Measurements from ENCODE around the gene ANKRD36C. TPM values are rescaled to one million over a fixed set of nuclear protein-coding genes. Genes with fewer than 3 reads are reported as not detected.
"Not testable (repeated sequence)": the region's sequence is repeated elsewhere in the genome, so short reads cannot be mapped to it uniquely, and the experiment has no call there.

Gene ANKRD36C
- total RNA-seq, 2 donors from 2014 or later = 18.9 to 137 TPM

DNA sequence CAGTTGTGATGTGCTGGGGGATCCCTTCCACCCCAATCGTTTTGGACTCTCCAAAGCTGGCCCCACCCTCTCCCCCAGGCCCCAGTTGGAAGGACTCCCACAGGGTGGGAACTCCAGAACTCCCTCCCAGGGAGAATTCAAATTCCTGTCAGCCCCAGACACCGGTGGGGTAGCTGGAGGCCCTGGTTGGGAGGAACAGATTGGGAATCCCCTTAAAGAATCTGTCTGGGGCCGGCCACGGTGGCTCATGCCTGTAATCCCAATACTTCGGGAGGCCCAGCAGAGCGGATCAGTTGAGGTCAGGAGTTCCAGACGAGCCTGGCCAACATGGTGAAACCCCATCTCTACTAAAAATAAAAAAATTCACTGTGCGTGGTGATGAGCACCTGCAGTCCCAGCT is 155.5 kb downstream of the ANKRD36C start:
- Histone ChIP-seq H3K36me3 (no peaks in the 10 kb centered on the region), H3K4me1 (replicated peaks) (no peaks in the 10 kb centered on the region), H3K27ac (no peak overlapping the region), H3K4me3 (no peak overlapping the region), H3K27me3 (replicated peaks; ENCODE audit: insufficient read depth) (no peaks in the 10 kb centered on the region), H3K9me3 (no peaks in the 10 kb centered on the region)
- no peak for DNase-seq (ENCODE audit: low spot score)
- WGBS = 95% methylated on average over 8 of the region's 8 CpGs
- TF ChIP-seq, protein P1, sequence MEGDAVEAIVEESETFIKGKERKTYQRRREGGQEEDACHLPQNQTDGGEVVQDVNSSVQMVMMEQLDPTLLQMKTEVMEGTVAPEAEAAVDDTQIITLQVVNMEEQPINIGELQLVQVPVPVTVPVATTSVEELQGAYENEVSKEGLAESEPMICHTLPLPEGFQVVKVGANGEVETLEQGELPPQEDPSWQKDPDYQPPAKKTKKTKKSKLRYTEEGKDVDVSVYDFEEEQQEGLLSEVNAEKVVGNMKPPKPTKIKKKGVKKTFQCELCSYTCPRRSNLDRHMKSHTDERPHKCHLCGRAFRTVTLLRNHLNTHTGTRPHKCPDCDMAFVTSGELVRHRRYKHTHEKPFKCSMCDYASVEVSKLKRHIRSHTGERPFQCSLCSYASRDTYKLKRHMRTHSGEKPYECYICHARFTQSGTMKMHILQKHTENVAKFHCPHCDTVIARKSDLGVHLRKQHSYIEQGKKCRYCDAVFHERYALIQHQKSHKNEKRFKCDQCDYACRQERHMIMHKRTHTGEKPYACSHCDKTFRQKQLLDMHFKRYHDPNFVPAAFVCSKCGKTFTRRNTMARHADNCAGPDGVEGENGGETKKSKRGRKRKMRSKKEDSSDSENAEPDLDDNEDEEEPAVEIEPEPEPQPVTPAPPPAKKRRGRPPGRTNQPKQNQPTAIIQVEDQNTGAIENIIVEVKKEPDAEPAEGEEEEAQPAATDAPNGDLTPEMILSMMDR (IDR thresholded peaks at IDR 0.05) = no peak
- TF ChIP-seq POLR2AphosphoS5 (IDR thresholded peaks at IDR 0.05) (no peak), POLR2A (IDR thresholded peaks at IDR 0.05) (no peak)
- intact Hi-C loops (cut with DNase I) = no loop called here

DNA sequence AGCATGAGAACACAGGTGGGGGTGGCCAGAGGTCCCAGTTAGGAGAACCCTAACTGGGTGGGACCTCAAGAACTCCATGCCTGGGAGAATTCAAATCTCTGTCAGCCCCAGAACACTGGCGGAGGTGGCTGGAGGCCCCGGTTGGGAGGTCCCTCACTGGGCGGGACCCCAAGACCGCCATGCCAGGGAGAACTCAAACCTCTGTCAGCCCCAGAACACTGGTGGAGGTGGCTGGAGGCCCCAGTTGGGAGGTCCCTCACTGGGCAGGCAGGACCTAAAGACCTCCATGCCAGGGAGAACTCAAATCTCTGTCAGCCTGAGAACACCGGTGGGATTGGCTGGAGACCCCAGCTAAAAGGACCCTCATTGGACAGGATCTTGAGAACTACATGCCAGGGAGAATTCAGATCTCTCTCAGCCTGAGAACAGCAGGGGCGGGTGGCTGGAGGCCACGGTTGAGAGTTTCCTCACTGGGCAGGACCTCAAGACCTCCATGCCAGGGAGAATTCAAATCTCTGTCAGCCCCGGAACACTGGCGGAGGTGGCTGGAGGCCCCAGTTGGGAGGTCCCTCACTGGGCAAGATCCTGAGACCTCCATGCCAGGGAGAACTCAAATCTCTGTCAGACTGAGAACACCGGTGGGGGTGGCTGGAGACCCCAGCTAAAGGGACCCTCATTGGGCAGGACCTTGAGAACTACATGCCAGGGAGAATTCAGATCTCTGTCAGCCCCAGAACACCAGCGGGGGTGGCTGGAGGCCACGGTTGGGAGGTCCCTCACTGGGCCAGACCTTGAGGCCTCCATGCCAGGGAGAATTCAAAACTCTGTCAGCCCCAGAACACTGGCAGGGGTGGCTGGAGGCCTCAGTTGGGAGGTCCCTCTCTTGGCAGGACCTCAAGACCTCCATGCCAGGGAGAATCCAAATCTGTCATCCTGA is 157.3 kb downstream of the ANKRD36C start:
- H3K27ac ChIP-seq; H3K9me3 ChIP-seq; intact Hi-C loops (cut with DNase I); H3K4me3 ChIP-seq; H3K27me3 ChIP-seq (replicated peaks; ENCODE audit: insufficient read depth); DNase-seq (ENCODE audit: low spot score); H3K4me1 ChIP-seq (replicated peaks); H3K36me3 ChIP-seq: not testable (repeated sequence)
- 99% methylated on average over 11 of the region's 12 CpGs for WGBS

DNA sequence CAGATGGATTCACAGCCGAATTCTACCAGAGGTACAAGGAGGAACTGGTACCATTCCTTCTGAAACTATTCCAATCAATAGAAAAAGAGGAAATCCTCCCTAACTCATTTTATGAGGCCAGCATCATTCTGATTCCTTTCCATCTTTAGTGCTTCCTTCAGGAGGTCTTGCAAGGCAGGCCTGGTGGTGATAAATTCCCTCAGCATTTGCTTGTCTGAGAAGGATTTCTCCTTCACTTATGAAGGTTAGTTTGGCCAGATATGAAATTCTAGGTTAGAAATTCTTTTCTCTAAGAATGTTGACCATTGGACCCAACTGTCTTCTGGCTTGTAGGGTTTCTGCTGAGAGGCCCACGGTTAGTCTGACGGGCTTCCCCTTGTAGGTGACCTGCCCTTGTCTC is 167.4 kb downstream of the ANKRD36C start:
- H3K9me3 ChIP-seq; H3K4me1 ChIP-seq (replicated peaks); DNase-seq (ENCODE audit: low spot score); H3K27ac ChIP-seq; H3K36me3 ChIP-seq; intact Hi-C loops (cut with DNase I); H3K27me3 ChIP-seq (replicated peaks; ENCODE audit: insufficient read depth); H3K4me3 ChIP-seq: not testable (repeated sequence)
- 87% methylated on average over 3 of the region's 3 CpGs for WGBS

DNA sequence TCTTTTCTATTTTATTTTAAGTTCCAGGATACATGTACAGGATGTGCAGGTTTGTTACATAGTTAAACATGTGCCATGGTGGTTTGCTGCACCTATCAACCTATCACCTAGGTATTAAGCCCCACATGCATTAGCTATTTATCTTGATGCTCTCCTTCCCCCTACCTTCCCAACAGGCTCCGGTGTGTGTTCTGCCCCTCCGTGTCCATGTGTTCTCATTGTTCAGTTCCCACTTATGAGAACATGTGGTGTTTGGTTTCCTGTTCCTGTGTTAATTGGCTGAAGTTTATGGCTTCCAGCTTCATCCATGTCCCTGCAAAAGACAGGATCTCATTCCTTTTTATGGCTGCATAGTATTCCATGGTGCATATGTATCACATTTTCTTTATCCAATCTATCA is 174.1 kb downstream of the ANKRD36C start:
- H3K4me1 ChIP-seq (replicated peaks); H3K27me3 ChIP-seq (replicated peaks; ENCODE audit: insufficient read depth); intact Hi-C loops (cut with DNase I); H3K9me3 ChIP-seq; DNase-seq (ENCODE audit: low spot score); H3K36me3 ChIP-seq; H3K27ac ChIP-seq; H3K4me3 ChIP-seq: not testable (repeated sequence)
- 96% methylated on average over 2 of the region's 2 CpGs for WGBS

DNA sequence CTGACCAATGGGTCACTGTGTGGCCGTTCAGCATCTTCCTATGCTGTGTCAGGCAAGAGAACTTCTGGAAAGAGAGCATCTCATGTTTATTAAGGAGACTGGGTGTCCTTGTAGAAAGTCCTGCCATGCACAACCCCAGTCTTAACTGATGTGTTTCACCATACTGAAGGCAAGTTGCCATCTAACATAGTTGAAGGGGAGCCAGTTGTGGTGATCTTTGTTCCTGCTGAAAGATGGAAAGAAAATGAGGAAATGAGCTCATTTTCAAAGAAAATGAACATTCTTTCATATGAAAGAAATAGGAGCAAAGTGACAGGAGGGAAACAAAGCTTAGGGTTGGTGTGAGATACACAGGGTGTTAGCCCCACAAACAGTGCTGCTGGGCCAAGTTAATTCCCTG is 178.3 kb downstream of the ANKRD36C start:
- H3K27ac ChIP-seq; H3K4me1 ChIP-seq (replicated peaks); H3K4me3 ChIP-seq; DNase-seq (ENCODE audit: low spot score); H3K9me3 ChIP-seq; H3K36me3 ChIP-seq; H3K27me3 ChIP-seq (replicated peaks; ENCODE audit: insufficient read depth); intact Hi-C loops (cut with DNase I): not testable (repeated sequence)
- 76% methylated on average over 1 of the region's 1 CpG for WGBS

DNA sequence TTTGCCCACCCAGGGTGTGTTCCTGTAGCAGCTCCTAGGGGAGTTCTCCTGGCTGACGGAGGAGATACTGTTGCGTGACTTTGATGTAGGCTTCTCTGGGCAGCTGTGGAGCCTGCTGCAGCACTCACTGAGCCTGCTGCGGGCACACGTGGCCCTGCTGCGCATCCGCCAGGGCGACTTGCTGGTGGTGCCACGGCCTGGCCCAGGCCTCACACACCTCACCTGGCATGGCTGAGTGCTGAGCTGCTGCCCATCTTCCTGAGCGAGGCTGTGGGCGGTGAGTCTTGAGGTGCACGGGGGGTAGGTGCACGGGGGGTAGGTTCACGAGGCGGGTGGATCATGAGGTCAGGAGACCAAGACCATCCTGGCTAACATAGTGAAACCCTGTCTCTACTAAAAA is 191.7 kb downstream of the ANKRD36C start:
- TF ChIP-seq POLR2AphosphoS5 (IDR thresholded peaks at IDR 0.05) (no peak), POLR2A (IDR thresholded peaks at IDR 0.05) (no peak)
- TF ChIP-seq, protein P1 (IDR thresholded peaks at IDR 0.05) = no peak
- WGBS = 97% methylated on average over 14 of the region's 14 CpGs
- intact Hi-C loops (cut with DNase I) = no loop called here
- no peak overlapping the region for H3K27ac ChIP-seq
- H3K4me1 ChIP-seq (replicated peaks) = no peaks in the 10 kb centered on the region
- no peaks in the 10 kb centered on the region for H3K36me3 ChIP-seq
- DNase-seq (ENCODE audit: low spot score) = no peak
- H3K27me3 ChIP-seq (replicated peaks; ENCODE audit: insufficient read depth) = no peaks in the 10 kb centered on the region
- H3K9me3 ChIP-seq = no peaks in the 10 kb centered on the region
- H3K4me3 ChIP-seq = no peak overlapping the region

DNA sequence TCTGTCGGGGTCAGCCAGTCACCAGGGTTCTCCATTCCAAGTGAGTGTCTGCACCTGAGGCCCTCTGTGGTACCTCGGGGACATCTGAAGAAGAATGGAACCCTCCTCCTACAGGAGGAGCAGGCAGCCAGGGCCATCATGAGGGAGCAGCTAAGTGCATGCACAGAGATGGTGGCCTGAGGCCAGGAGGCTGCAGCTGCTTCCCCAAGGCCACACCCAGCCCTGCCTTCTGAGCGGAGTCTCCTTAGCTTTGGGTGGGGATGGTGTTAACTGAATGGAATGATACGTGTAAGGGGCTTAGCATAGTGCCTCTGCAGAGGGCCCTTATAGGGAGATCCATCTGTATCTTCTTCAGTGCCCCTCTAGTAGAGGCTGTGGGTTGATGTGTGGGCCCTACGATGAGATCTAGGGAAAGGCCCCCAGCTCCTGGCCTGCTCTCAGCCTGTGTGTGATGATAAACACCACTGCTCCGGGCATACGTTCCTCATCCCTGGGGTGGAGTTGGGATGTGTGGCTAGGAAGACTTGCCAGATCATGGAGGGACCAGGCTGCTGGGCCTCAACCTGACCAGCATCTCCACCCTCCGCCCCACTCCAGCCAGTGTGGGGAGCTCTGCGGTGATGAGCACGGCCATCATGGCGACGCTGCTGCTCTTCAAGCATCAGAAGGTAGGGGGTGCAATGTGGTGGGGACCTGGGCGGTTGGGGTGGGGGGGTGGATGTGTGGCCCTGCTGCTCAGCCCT is 192.3 kb downstream of the ANKRD36C start:
- H3K27ac ChIP-seq; DNase-seq (ENCODE audit: low spot score); intact Hi-C loops (cut with DNase I); H3K36me3 ChIP-seq; H3K4me1 ChIP-seq (replicated peaks); H3K4me3 ChIP-seq; H3K27me3 ChIP-seq (replicated peaks; ENCODE audit: insufficient read depth); H3K9me3 ChIP-seq: not testable (repeated sequence)
- 87% methylated on average over 13 of the region's 13 CpGs for WGBS

DNA sequence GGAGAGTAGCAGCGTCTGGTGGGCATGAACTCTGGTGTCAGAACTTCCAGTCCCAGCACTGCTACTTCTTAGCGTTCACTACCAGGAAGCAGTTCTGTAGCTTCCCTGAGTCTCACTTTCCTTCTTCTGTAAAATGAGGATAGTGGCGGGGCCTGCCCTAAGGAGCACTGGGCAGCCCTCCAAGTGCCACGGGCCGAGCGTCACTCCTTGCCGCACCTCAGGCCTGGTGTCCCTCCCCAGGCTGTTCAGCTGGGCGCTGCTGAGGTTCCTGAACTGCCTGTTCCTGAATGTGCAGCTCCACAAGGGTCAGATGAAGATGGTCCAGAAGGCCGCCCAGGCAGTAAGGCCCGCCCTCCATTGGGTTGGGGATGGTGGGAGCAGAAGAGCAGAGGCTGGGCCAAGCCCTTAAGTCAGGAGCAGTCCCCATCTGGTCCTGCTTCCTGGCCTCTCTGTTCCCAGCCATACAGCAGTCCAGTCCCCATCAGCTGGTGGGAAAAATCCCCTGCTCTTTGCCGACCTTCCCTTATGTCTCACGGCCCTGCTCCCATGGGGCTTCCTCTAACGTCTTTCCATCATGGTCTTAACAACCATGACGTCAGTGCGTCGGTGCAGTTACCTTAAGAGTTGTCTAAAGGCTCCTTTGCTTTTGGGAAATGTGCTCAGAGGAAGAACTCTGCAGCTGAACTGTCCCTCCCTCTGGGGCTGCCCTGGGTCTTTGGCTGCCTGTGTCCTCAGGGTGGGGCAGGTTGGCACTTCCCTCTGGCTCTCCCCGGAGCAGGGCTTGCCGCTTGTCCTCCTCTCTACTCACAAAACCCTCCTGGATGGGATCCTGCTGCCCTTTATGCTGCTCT is 195.2 kb downstream of the ANKRD36C start:
- H3K27ac ChIP-seq; H3K27me3 ChIP-seq (replicated peaks; ENCODE audit: insufficient read depth); H3K9me3 ChIP-seq; DNase-seq (ENCODE audit: low spot score); H3K4me3 ChIP-seq; H3K36me3 ChIP-seq; H3K4me1 ChIP-seq (replicated peaks); intact Hi-C loops (cut with DNase I): not testable (repeated sequence)
- WGBS = no CpG with 5 or more reads among the region's 18 CpGs

DNA sequence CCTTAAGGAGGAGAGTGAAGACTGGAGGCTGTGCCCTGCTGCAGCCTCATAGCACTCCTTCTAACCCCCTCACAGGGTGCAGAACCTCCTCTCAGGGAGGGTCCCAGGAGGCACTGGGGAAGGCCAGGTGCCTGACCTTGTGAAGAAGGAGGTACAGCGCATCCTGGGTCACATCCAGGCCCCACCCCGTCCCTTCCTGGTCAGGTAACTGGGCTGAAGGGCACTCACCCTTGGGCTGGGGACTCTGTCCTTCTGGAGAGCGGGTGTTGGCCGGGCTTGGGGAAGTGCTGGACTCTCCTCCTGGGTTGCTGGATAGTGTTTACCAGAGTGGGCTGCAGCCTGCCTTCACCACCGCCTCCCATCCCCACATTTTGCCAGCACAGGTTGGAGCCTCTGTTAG is 197.7 kb downstream of the ANKRD36C start:
- H3K4me1 ChIP-seq (replicated peaks); intact Hi-C loops (cut with DNase I); H3K27ac ChIP-seq; H3K36me3 ChIP-seq; H3K4me3 ChIP-seq; DNase-seq (ENCODE audit: low spot score); H3K9me3 ChIP-seq; H3K27me3 ChIP-seq (replicated peaks; ENCODE audit: insufficient read depth): not testable (repeated sequence)
- WGBS = 88% methylated on average over 1 of the region's 5 CpGs
